HepG2 (cell line): ENCODE measurements around the gene OTUD7B. TPM values are rescaled to one million over a fixed set of nuclear protein-coding genes. Genes with fewer than 3 reads are reported as not detected.

Source experiments
- AGO1 ChIP-seq: fragments of 200-400 bp; formaldehyde crosslinking; IDR thresholded peaks from 2 replicates; pipeline ENCODE4 v1.6.1; 2017; ENCODE audit warnings: mild to moderate bottlenecking, low read depth, low read length, moderate library complexity; ENCODE audit not compliant: poor library complexity, severe bottlenecking
- ARID2 ChIP-seq: sonication (generic); formaldehyde crosslinking; IDR thresholded peaks from 2 replicates; pipeline ENCODE4 v1.8.1; 2022; ENCODE audit warnings: mild to moderate bottlenecking, missing genetic modification reagents, borderline replicate concordance
- CHD2 ChIP-seq: IDR thresholded peaks from 2 replicates; pipeline ENCODE4 v1.6.1; 2011; ENCODE audit warnings: low read depth, low read length, improper control_type of control experiment
- DMAP1 ChIP-seq: IDR thresholded peaks from 2 replicates; pipeline ENCODE4 v1.6.1; 2016
- NFIC ChIP-seq: IDR thresholded peaks from 2 replicates; pipeline ENCODE4 v1.6.1; 2012; ENCODE audit warnings: mild to moderate bottlenecking, low read length, inconsistent platforms
- NR2C2 ChIP-seq: sonication (generic); formaldehyde crosslinking; IDR thresholded peaks from 2 replicates; pipeline ENCODE4 v1.4.0; 2020; ENCODE audit warnings: missing genetic modification reagents, mild to moderate bottlenecking, moderate library complexity, borderline replicate concordance
- REL ChIP-seq: sonication (generic); formaldehyde crosslinking; conservative IDR thresholded peaks from 2 replicates; pipeline ENCODE4 v1.8.0; 2022; ENCODE audit warnings: mild to moderate bottlenecking, missing genetic modification reagents, moderate library complexity
- RNF2 ChIP-seq: fragments of 450-650 bp; conservative IDR thresholded peaks from 2 replicates; pipeline ENCODE4 v1.6.1; 2016; ENCODE audit warnings: low read depth
- STAG1 ChIP-seq: sonication (generic); formaldehyde crosslinking; IDR thresholded peaks from 2 replicates; pipeline ENCODE4 v1.4.0; 2020; ENCODE audit warnings: missing genetic modification reagents
- TBX2 ChIP-seq: sonication (generic); formaldehyde crosslinking; IDR thresholded peaks from 2 replicates; pipeline ENCODE4 v1.5.0; 2020; ENCODE audit warnings: missing genetic modification reagents, mild to moderate bottlenecking, borderline replicate concordance
- YY1 ChIP-seq: IDR thresholded peaks from 2 replicates; pipeline ENCODE4 v1.6.1; 2011; ENCODE audit warnings: low read length, low read depth, moderate library complexity, mild to moderate bottlenecking; ENCODE audit not compliant: insufficient read depth, insufficient replicate concordance
- ZC3H4 ChIP-seq: sonication (generic); formaldehyde crosslinking; IDR thresholded peaks from 2 replicates; pipeline ENCODE4 v1.4.0; 2020; ENCODE audit warnings: missing genetic modification reagents, borderline replicate concordance
- ZMAT3 ChIP-seq: sonication (generic); formaldehyde crosslinking; conservative IDR thresholded peaks from 2 replicates; pipeline ENCODE4 v1.7.0; 2021; ENCODE audit warnings: missing genetic modification reagents
- ZNF816 ChIP-seq: sonication (generic); formaldehyde crosslinking; IDR thresholded peaks from 2 replicates; pipeline ENCODE4 v1.8.0; 2022; ENCODE audit warnings: missing genetic modification reagents, mild to moderate bottlenecking, borderline replicate concordance
- polyA plus RNA-seq, 8 experiments: library from polyadenylated mRNA; depleted of rRNA in 3 of 8; stranded (reverse) in 7 of 8; unstranded in 1 of 8; fragments of >200 nt; fragmentation: Illumina TruSeq in 4 of 8; extraction: Trizol in 4 of 8; gene quantifications; 2 replicates each; pipeline versions ENCODE4 v1.2.1 to v1.2.3, GENCODE V29; 2011 to 2016; ENCODE audit warnings: low read depth in 4 of 8, missing spikeins in 1 of 8, mixed read lengths in 1 of 8; ENCODE audit not compliant: insufficient read depth in 1 of 8
- total RNA-seq, 5 experiments: library from RNA; depleted of rRNA; stranded (reverse); fragments of >200 nt; fragmentation: Illumina TruSeq; extraction: Trizol; gene quantifications; 2 replicates each; pipeline ENCODE4 v1.2.3, GENCODE V29; 2016; ENCODE audit warnings: low read depth in 1 of 5
- TF ChIP-seq, protein P1 (sequence below): IDR thresholded peaks from 2 replicates; pipeline ENCODE4 v1.6.1; 2016; ENCODE audit warnings: missing compliant biosample characterization, missing genetic modification reagents, borderline replicate concordance
- TF ChIP-seq, protein P2 (sequence below): sonication (generic); formaldehyde crosslinking; IDR thresholded peaks from 2 replicates; pipeline ENCODE4 v1.4.0; 2020; ENCODE audit warnings: missing genetic modification reagents
- TF ChIP-seq, protein P3 (sequence below): fragments of 450-650 bp; IDR thresholded peaks from 2 replicates; pipeline ENCODE4 v1.6.1; 2017
- TF ChIP-seq, protein P4 (sequence below): sonication (generic); formaldehyde crosslinking; IDR thresholded peaks from 2 replicates; pipeline ENCODE4 v1.8.0; 2022; ENCODE audit warnings: low read depth, missing genetic modification reagents

OTUD7B gene
- total and polyA plus RNA-seq, 2 of the 13 experiments (the other 11 are each of a cell fraction or from before 2014, with no cell fraction given): 5.1 to 11.2 TPM

DNA sequence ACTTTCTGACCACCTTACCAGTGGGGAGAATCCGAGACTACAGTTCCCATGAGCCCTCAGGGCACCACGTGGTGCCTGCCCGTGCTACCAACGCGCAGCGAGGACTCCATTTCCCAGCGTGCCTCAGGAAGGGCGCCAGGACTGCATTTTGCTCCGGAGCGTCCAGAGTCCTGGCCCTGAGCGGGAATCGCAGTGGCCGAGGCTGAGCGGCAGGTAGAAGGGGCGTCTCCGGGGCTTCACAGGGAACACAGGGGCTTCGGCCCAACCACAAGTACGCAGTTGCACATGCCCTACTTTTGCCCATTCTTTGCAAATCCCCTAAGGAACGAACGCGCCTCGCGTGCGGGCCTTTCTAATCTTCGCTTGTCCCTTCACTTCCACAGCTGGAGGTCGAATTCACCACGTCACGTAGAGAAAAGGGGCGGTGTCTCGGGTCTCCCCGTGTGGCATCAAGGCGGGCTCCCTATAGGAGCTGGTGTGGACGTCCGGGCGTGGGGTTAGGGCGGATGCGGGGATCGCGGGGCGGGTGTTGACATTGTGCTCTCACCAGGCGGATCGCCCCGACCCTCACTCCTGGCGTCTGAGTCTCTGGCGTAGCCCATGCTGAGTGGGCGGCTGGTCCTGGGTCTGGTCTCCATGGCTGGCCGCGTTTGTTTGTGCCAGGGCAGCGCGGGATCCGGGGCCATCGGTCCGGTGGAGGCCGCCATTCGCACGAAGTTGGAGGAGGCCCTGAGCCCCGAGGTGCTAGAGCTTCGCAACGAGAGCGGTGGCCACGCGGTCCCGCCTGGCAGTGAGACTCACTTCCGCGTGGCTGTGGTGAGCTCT is 110.9 kb downstream of the OTUD7B start, which contains the start of gene BOLA1 (continued):
- TF ChIP-seq, protein P1, sequence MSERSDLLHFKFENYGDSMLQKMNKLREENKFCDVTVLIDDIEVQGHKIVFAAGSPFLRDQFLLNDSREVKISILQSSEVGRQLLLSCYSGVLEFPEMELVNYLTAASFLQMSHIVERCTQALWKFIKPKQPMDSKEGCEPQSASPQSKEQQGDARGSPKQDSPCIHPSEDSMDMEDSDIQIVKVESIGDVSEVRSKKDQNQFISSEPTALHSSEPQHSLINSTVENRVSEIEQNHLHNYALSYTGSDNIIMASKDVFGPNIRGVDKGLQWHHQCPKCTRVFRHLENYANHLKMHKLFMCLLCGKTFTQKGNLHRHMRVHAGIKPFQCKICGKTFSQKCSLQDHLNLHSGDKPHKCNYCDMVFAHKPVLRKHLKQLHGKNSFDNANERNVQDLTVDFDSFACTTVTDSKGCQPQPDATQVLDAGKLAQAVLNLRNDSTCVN (CRISPR knock-in tag): no peak
- peak; percentile 91 for TF ChIP-seq NR2C2 (CRISPR knock-in tag)
- TF ChIP-seq ZC3H4 (CRISPR knock-in tag): no peak
- no peak for TF ChIP-seq ZMAT3
- no peak for TF ChIP-seq NFIC
- TF ChIP-seq YY1: peak; percentile 83
- no peak for TF ChIP-seq AGO1
- TF ChIP-seq RNF2: no peak
- TF ChIP-seq STAG1: no peak
- TF ChIP-seq DMAP1: no peak
- TF ChIP-seq, protein P2, sequence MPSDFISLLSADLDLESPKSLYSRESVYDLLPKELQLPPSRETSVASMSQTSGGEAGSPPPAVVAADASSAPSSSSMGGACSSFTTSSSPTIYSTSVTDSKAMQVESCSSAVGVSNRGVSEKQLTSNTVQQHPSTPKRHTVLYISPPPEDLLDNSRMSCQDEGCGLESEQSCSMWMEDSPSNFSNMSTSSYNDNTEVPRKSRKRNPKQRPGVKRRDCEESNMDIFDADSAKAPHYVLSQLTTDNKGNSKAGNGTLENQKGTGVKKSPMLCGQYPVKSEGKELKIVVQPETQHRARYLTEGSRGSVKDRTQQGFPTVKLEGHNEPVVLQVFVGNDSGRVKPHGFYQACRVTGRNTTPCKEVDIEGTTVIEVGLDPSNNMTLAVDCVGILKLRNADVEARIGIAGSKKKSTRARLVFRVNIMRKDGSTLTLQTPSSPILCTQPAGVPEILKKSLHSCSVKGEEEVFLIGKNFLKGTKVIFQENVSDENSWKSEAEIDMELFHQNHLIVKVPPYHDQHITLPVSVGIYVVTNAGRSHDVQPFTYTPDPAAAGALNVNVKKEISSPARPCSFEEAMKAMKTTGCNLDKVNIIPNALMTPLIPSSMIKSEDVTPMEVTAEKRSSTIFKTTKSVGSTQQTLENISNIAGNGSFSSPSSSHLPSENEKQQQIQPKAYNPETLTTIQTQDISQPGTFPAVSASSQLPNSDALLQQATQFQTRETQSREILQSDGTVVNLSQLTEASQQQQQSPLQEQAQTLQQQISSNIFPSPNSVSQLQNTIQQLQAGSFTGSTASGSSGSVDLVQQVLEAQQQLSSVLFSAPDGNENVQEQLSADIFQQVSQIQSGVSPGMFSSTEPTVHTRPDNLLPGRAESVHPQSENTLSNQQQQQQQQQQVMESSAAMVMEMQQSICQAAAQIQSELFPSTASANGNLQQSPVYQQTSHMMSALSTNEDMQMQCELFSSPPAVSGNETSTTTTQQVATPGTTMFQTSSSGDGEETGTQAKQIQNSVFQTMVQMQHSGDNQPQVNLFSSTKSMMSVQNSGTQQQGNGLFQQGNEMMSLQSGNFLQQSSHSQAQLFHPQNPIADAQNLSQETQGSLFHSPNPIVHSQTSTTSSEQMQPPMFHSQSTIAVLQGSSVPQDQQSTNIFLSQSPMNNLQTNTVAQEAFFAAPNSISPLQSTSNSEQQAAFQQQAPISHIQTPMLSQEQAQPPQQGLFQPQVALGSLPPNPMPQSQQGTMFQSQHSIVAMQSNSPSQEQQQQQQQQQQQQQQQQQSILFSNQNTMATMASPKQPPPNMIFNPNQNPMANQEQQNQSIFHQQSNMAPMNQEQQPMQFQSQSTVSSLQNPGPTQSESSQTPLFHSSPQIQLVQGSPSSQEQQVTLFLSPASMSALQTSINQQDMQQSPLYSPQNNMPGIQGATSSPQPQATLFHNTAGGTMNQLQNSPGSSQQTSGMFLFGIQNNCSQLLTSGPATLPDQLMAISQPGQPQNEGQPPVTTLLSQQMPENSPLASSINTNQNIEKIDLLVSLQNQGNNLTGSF (CRISPR knock-in tag): no peak
- no peak for TF ChIP-seq CHD2
- TF ChIP-seq, protein P3, sequence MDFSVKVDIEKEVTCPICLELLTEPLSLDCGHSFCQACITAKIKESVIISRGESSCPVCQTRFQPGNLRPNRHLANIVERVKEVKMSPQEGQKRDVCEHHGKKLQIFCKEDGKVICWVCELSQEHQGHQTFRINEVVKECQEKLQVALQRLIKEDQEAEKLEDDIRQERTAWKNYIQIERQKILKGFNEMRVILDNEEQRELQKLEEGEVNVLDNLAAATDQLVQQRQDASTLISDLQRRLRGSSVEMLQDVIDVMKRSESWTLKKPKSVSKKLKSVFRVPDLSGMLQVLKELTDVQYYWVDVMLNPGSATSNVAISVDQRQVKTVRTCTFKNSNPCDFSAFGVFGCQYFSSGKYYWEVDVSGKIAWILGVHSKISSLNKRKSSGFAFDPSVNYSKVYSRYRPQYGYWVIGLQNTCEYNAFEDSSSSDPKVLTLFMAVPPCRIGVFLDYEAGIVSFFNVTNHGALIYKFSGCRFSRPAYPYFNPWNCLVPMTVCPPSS: no peak
- TF ChIP-seq ZNF816: 0 out of 2 replicates have a peak, but pooled peaks have one; percentile 48
- no peak for TF ChIP-seq ARID2 (CRISPR knock-in tag)
- TF ChIP-seq, protein P4, sequence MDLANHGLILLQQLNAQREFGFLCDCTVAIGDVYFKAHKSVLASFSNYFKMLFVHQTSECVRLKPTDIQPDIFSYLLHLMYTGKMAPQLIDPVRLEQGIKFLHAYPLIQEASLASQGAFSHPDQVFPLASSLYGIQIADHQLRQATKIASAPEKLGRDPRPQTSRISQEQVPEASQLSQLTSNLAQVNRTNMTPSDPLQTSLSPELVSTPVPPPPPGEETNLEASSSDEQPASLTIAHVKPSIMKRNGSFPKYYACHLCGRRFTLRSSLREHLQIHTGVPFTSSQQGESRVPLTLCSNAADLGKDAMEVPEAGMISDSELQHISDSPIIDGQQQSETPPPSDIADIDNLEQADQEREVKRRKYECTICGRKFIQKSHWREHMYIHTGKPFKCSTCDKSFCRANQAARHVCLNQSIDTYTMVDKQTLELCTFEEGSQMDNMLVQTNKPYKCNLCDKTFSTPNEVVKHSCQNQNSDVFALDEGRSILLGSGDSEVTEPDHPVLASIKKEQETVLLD (CRISPR knock-in tag): no peak
- no peak for TF ChIP-seq REL
- peak; percentile 50; the same call in 1 of the 2 replicates for TF ChIP-seq TBX2
